GM12801 (cell line): ENCODE measurements around the gene NUP205.

Source experiments
- CTCF ChIP-seq: IDR thresholded peaks from one replicate; pipeline ENCODE4 v1.5.1; 2011; ENCODE audit warnings: control low read depth; ENCODE audit not compliant: insufficient read length; ENCODE audit errors: extremely low read depth

Gene NUP205

GRCh38 chr7:135525426-135525825, 32.3 kb upstream of the NUP205 start:
- TF ChIP-seq CTCF: no peak

- no peak for TF ChIP-seq CTCF
Observed at GRCh38 chr7:135527025-135527424, 30.7 kb upstream of the NUP205 start.

- no peak for TF ChIP-seq CTCF
Observed at GRCh38 chr7:135536150-135536549, 21.6 kb upstream of the NUP205 start.

- TF ChIP-seq CTCF: no peak
Observed at GRCh38 chr7:135537453-135537852, 20.3 kb upstream of the NUP205 start.

- TF ChIP-seq CTCF: no peak
Observed at GRCh38 chr7:135537905-135538304, 19.8 kb upstream of the NUP205 start.

GRCh38 chr7:135538376-135538775, 19.3 kb upstream of the NUP205 start:
- no peak for TF ChIP-seq CTCF

- TF ChIP-seq CTCF: no peak
Observed at GRCh38 chr7:135539629-135540028, 18.1 kb upstream of the NUP205 start.

GRCh38 chr7:135541029-135541428, 16.7 kb upstream of the NUP205 start:
- no peak for TF ChIP-seq CTCF
